CD4-positive, alpha-beta T cell treated with Interleukin-4 for 1 hour (primary cell): ENCODE measurements around the gene ATP8A1.
"Not testable (repeated sequence)": the region's sequence is repeated elsewhere in the genome, so short reads cannot be mapped to it uniquely, and the experiment has no call there.

Experiments used
- DNase-seq, 2 donors: peaks; one replicate each; pipeline ENCODE4 v3.0.0-alpha.2; 2020 to 2022

The ATP8A1 gene

GRCh38 chr4:42497142-42497910 is 159.6 kb downstream of the ATP8A1 start:
- no peak for DNase-seq

GRCh38 chr4:42492962-42493361 is 163.9 kb downstream of the ATP8A1 start:
- no peak for DNase-seq

- no peak for DNase-seq
Observed at GRCh38 chr4:42490015-42490414, 166.9 kb downstream of the ATP8A1 start.

GRCh38 chr4:42489095-42489494 is 167.8 kb downstream of the ATP8A1 start:
- DNase-seq: no peak

- no peak for DNase-seq
Observed at GRCh38 chr4:42488554-42488953, 168.4 kb downstream of the ATP8A1 start.

GRCh38 chr4:42488114-42488513 is 168.8 kb downstream of the ATP8A1 start:
- no peak for DNase-seq

DNA sequence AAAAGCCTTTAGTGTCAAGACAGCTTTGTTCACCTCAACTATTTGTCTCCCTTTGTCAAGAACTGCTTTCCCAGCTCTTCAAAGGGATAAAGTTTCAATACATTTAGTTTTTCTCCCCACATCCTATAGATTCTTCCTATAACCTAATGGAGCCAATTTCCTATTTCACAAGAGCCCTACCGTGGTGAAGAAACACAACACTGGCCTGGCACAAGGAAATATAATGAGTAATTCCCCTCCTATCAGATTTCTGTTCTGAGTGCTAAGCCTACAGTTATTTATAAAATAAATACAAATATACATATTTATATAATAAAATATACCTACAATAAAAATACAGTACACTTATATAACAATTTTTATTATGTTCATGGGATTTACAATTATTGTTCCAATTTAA is 169.7 kb downstream of the ATP8A1 start:
- no peak for DNase-seq

DNA sequence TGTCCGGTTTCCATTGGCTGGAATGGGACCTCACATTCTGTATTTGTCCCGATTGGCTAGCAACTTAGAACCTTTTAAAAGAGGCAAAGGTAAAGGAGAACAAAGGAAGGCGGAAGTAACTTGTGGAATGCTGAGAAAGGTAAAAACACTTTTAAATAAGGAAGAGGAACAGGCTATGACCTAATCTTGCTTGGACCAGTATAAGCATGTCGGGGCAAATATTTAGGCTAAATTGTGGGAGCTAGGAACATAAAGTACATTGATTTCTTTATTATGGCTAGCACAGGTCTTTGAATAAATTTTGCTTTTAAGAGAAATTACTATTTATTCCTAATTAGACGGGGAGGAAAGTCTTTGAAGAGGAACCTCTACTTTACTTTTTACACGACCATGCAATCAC is 170.7 kb downstream of the ATP8A1 start:
- DNase-seq: not testable (repeated sequence)

DNA sequence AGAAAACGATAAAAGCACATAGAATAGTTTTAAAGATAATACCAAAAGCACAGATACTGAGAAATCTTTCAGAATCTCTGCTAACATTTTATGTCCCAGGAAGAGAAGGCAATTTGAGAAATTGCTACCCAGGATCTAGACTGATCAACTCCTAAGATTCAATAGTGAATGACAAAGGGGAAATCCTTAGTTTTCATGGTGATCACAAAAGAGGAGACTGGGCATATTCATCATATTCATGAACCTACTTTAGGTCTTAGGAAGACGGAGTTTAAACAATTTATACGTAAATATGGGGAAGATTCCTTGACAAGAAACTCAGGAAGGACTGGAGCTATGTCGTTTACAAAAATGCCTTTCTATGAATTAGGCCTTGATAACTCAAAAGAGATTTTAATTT is 172.3 kb downstream of the ATP8A1 start:
- DNase-seq: no peak

- no peak for DNase-seq
Observed at GRCh38 chr4:42483426-42484379, 173.2 kb downstream of the ATP8A1 start.

- no peak for DNase-seq
Observed at GRCh38 chr4:42482516-42483327, 174.2 kb downstream of the ATP8A1 start.

DNA sequence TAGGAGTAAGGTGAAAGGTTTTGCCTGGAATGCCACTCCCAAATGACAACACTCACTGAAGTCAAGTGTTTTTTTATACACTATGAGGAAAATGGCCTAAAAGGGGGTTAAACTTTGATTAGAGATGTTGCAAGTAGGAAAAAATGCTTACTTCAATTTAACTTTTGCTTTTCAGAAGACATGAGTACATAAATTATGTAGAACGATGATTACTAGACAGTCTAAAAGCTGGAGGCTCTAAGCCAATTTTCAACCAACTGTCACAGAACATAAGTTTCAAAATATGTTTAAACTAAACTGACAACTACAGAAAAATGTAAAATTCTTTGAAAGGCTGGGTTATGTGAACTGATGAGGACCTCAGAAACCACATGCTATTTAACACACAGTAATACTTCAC is 176.2 kb downstream of the ATP8A1 start:
- DNase-seq: no peak

DNA sequence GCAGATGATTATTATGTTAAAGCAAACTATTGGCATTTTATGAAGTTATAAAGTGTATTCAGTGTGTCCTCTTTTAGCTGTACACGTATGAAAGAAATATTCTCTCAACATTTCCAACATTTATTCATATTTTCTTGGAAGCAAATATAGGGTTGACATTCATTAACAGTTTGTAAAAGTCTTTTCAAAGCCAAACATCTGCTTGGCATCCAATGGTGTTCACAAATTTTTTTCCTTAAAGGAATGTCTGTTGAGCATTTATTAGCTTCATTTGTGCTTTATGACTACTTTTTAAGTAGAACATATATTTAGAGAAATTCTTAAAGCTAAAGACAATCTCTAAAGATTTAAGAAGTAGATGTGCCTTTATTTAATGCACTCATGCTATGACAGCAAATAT is 176.6 kb downstream of the ATP8A1 start:
- no peak for DNase-seq

- DNase-seq: no peak
Observed at GRCh38 chr4:42478946-42479345, 178.0 kb downstream of the ATP8A1 start.

GRCh38 chr4:42478509-42478908 is 178.4 kb downstream of the ATP8A1 start:
- DNase-seq: no peak

DNA sequence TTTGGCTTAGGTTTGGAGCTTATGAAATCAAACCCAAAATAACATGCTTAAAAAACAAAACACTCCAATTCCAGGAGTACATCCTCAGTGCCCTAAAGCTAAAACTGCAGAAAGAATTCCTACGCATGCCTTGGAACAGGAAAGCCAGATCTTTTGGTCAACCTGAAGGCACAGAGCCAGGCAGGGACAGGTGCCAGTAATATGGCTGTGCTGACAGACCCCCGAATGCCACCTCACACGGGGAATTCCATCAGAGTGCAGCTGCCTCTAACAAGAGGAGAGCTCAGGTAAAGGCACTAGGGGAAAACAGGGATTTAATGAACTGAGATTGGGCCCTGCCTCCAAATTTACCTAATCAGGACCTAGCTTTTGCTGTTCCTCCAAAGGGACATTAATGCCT is 182.5 kb downstream of the ATP8A1 start:
- DNase-seq: no peak

GRCh38 chr4:42473071-42473684 is 183.7 kb downstream of the ATP8A1 start:
- no peak for DNase-seq

- no peak for DNase-seq
Observed at GRCh38 chr4:42471896-42472295, 185.0 kb downstream of the ATP8A1 start.

DNA sequence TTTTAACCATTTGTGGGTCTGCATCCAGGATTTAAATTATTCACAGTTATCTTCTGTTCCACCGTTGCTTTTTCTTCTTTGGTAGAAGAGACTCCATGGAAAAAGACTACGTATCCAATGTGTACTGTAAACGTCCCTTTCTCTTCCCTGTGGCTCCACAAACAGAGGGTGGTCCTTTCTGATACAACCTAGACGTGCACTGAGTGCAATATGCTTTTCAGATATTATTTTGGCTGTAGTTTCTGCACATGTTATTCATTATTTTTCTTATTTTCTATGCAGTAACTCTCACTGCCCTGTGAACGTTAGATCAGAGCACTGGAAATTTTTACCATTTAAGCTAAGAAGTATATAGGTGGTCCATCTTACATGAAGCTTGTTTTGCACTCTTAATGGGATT is 186.9 kb downstream of the ATP8A1 start:
- DNase-seq: no peak

- DNase-seq: not testable (repeated sequence)
Observed at GRCh38 chr4:42467777-42468176, 189.1 kb downstream of the ATP8A1 start.

- no peak for DNase-seq
Observed at GRCh38 chr4:42466273-42466844, 190.5 kb downstream of the ATP8A1 start.

GRCh38 chr4:42464550-42465094 is 192.3 kb downstream of the ATP8A1 start:
- DNase-seq: no peak
